ENCODE measurements around the gene OSBP2.

The OSBP2 gene

GRCh38 chr22:30870451-30871345 is 176.0 kb downstream of the OSBP2 start:
- no peak for DNase-seq

- DNase-seq: no peak
Observed at GRCh38 chr22:30871391-30872284, 177.0 kb downstream of the OSBP2 start.

DNA sequence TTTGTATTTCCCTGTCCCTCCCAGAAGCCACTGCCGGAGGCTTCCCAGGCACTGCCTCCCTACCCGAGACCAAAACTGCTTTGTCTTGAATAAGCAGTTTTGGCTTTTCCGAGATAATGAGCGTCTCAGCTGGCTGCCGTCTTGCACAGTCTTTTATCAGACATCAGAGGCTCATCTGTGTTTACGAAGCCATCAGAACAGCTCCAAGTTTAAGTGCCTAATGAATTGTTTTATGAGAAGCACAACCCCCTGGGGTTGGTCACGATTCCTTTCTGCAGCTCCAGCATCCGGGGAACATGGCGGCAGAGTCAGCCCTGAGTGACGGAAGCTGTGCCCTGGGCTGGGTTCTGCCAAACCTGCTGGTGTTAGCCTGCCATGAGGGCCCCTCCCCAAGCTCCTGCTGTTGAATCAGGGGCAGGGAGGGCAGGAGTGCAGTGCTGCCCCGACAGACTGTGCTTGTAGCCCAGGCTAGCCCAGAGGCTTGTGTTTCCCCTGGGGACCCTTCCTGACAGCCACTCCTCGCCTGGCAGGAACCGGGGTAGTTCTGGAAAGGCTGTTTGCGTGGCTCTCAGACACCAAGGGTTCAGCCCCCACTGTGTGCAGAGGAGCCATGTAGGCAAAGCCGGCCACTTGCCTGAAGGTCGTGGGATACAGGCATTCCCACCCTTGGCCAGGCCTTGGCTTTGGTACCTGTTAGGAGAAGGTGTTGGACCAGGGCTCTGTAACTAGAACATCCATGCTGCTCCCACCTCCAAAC is 177.8 kb downstream of the OSBP2 start:
- no peak for DNase-seq

- no peak for DNase-seq
Observed at GRCh38 chr22:30873086-30873650, 178.5 kb downstream of the OSBP2 start.

GRCh38 chr22:30873661-30874060 is 179.0 kb downstream of the OSBP2 start:
- DNase-seq: no peak

GRCh38 chr22:30874431-30875370 is 180.0 kb downstream of the OSBP2 start:
- DNase-seq: no peak

GRCh38 chr22:30875481-30876215 is 181.0 kb downstream of the OSBP2 start:
- DNase-seq: no peak

DNA sequence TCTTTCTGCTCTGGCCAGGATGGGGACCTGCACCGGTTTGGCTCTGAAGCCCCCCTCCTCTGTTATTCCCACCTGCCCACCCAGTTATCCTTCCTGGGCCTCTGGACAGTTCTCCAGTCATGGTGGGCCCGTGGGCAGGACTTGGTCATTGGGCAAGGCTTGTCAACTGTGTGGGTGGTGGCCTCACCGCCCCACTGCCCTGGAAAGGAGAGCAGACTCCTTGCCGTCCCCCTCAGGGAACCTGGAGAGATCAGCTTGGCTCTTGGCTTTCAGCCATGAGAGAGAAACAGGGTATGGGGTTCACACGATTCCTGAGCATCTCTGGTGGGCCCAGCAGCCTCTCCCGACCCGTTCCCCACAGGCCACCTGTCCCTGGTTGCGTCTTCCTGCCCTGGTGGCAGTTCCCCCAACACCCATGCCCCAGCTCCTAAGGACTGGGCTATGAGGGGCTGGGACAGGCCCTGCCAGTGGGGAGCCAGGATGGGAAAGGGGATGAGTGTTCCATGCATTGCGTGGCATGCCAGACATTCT is 181.6 kb downstream of the OSBP2 start:
- no peak for DNase-seq

DNA sequence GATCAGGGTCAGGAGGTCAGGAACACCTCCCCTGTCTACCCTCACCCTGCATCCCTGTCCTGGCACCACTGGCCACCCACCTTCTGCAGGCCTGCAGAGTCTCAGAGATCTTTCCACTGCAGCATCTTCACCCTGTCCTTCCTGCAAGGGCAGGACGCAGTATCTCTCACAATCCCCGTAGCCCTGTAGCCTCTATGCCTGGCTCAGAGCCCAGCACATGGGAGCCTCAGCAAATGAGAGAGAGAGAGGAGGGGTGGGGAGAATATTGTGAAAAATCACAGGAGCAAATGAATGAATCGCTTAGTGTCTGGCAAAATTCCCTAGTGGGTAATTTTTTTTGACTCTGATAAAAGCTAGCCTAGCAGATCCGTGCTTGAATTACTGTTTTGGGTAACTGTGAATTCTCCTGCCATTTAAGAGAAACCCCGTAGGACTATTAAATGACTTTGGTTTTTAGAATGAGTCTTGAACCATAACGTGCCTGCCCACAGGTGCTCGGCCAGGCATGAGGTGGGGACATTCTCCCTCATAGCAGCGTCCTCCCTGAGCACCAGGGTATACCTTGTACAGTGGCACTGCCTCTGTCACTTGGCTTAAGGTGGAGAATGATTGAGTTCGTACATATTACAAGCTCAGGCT is 182.4 kb downstream of the OSBP2 start:
- peak; percentile 59 for DNase-seq

DNA sequence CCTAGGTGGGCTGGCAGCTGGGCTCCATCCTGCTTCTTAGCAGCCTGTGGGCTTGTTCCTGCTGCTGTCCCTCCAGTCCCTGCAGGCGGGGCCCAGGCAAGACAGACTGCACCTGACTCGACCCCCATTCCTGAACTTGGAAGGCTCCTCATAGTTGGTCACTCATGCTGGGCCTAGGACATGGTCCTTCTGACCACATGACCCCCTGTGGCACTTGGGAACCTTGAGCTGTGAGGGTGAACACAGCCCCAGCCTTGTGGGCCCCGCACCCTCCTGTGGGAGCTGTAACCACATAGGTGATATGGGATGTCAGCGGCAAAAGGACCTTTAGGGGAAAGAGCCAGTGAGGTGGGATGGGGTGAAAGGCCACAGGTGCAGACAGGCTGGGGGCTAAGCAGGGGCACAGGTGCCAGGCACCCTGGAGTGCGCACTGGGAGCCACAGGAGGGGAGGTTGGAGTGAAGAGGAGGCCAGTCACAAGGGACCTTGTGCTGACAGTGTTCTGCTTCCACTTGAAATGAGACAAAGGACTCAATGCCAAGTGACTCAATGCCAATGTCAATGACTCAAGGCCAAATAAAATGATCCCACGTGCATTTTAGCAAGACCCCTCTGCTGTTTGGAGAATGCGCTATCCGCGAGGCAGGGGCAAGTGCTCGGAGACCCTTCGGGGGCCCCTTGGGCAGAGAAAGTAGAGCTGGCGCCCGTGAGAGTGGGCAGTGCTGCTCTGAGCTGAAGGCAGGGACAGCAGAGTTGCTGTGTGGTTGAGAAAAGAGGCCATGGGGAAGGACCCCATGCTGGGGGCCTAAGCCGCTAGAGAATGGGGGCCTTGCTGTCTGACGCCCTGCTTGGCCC is 183.2 kb downstream of the OSBP2 start:
- DNase-seq: no peak

DNA sequence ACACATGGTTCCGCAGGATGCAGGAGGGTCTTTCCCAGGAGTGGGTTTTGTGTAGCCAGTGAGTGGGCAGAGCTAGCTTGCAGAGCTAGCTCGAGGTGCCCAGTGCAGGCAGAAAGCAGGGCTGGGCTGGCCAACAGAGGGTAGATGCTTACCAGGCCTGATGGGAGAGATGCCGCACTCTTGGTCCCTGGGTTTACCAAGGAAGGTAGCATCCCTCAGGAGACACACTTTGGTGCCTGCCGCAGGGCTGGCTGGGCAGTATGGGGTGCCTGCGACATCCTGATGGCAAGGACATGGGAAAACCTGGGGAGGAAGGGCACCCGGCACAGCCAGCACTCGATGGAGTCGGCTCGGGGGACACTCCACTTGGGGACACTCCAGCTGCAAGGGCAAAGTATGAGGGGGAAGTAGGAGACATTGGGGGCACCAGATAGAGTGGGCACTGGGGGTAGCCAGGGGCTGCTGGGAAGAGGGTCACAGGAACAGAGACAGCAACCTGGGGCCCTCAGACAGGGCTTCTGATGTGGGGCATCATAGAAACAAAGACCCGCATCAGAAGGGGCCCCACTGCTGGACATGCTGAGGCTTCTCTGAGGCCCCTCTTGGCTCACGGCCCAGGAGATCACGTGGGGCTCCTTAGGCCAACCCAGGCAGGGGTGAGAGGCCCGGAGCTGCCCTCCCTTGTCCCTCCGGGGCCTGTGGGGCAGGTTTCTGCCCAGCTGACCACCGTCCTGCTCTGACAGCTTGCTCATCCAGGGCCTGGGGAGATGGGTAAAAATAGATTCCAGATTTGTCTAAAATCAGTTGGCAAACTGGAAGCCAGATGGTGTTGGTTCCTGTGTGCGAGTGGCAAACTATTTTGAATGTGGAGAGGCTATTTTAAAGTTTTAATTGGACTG is 184.1 kb downstream of the OSBP2 start:
- no peak for DNase-seq

DNA sequence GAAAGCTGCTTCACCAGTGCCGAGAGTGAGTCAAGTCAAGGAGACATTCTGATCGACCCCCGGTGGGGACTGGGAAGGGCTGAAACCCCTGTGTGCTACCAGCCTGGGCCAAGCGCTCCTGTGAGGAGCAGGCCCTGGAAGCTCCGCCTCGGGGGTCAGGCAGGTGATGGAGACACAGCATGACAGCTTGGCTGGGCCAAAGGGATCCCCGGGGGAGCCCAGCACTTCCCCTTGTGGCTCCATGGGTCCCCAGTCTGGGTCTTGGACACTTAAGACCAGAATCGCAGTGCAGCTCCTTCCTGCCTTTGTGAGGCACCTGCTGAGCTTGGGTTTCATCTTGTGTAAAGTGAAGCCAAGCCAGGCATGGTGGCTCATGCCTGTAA is 184.7 kb downstream of the OSBP2 start:
- no peak for DNase-seq

- no peak for DNase-seq
Observed at GRCh38 chr22:30880181-30880601, 185.5 kb downstream of the OSBP2 start.

- DNase-seq: no peak
Observed at GRCh38 chr22:30880847-30881246, 186.2 kb downstream of the OSBP2 start.

GRCh38 chr22:30881361-30882183 is 186.9 kb downstream of the OSBP2 start:
- DNase-seq: no peak

- DNase-seq: no peak
Observed at GRCh38 chr22:30882184-30882717, 187.6 kb downstream of the OSBP2 start.
